HepG2 (cell line): Measurements from ENCODE around the gene RRBP1. TPM values are rescaled to one million over a fixed set of nuclear protein-coding genes. Genes with fewer than 3 reads are reported as not detected.

Source experiments
- ETV5 ChIP-seq: IDR thresholded peaks from 2 replicates; pipeline ENCODE4 v1.6.1; 2018; ENCODE audit warnings: missing biosample characterization, missing genetic modification reagents, inconsistent platforms, borderline replicate concordance
- FUBP1 ChIP-seq: sonication (generic); formaldehyde crosslinking; IDR thresholded peaks from 2 replicates; pipeline ENCODE4 v1.5.1; 2020; ENCODE audit warnings: missing genetic modification reagents, mild to moderate bottlenecking, borderline replicate concordance
- GTF3A ChIP-seq: sonication (generic); formaldehyde crosslinking; conservative IDR thresholded peaks from 2 replicates; pipeline ENCODE4 v1.4.0; 2020; ENCODE audit warnings: mild to moderate bottlenecking, missing genetic modification reagents
- HOXA9 ChIP-seq: sonication (generic); formaldehyde crosslinking; IDR thresholded peaks from 2 replicates; pipeline ENCODE4 v1.8.1; 2022; ENCODE audit warnings: missing genetic modification reagents, mild to moderate bottlenecking, moderate library complexity, borderline replicate concordance
- ISL2 ChIP-seq: sonication (generic); formaldehyde crosslinking; IDR thresholded peaks from 2 replicates; pipeline ENCODE4 v1.5.0; 2020; ENCODE audit warnings: missing genetic modification reagents
- PHB2 ChIP-seq: fragments of 450-650 bp; IDR thresholded peaks from 2 replicates; pipeline ENCODE4 v1.6.1; 2018; ENCODE audit not compliant: partially characterized antibody
- SNAPC4 ChIP-seq: sonication (generic); formaldehyde crosslinking; IDR thresholded peaks from 2 replicates; pipeline ENCODE4 v1.4.0; 2020; ENCODE audit warnings: mild to moderate bottlenecking, missing genetic modification reagents
- ZKSCAN8 ChIP-seq: IDR thresholded peaks from 2 replicates; pipeline ENCODE4 v1.6.1; 2016; ENCODE audit warnings: borderline replicate concordance, missing genetic modification reagents, missing compliant biosample characterization
- ZMYM4 ChIP-seq: sonication (generic); formaldehyde crosslinking; IDR thresholded peaks from 2 replicates; pipeline ENCODE4 v1.8.1; 2023; ENCODE audit warnings: mild to moderate bottlenecking, missing genetic modification reagents
- ZNF414 ChIP-seq: sonication (generic); formaldehyde crosslinking; IDR thresholded peaks from 2 replicates; pipeline ENCODE4 v1.5.0; 2020; ENCODE audit warnings: missing genetic modification reagents
- ZNF552 ChIP-seq: sonication (generic); formaldehyde crosslinking; IDR thresholded peaks from 2 replicates; pipeline ENCODE4 v1.9.0; 2022; ENCODE audit warnings: missing genetic modification reagents, mild to moderate bottlenecking, borderline replicate concordance
- ZNF644 ChIP-seq: IDR thresholded peaks from 2 replicates; pipeline ENCODE4 v1.6.1; 2016; ENCODE audit warnings: low read depth
- ZNF691 ChIP-seq: sonication (generic); formaldehyde crosslinking; IDR thresholded peaks from 2 replicates; pipeline ENCODE4 v1.4.0; 2020; ENCODE audit warnings: missing genetic modification reagents, low read depth, mild to moderate bottlenecking, borderline replicate concordance
- polyA plus RNA-seq, 8 experiments: library from polyadenylated mRNA; depleted of rRNA in 3 of 8; stranded (reverse) in 7 of 8; unstranded in 1 of 8; fragments of >200 nt; fragmentation: Illumina TruSeq in 4 of 8; extraction: Trizol in 4 of 8; gene quantifications; 2 replicates each; pipeline versions ENCODE4 v1.2.1 to v1.2.3, GENCODE V29; 2011 to 2016; ENCODE audit warnings: low read depth in 4 of 8, missing spikeins in 1 of 8, mixed read lengths in 1 of 8; ENCODE audit not compliant: insufficient read depth in 1 of 8
- total RNA-seq, 5 experiments: library from RNA; depleted of rRNA; stranded (reverse); fragments of >200 nt; fragmentation: Illumina TruSeq; extraction: Trizol; gene quantifications; 2 replicates each; pipeline ENCODE4 v1.2.3, GENCODE V29; 2016; ENCODE audit warnings: low read depth in 1 of 5
- TF ChIP-seq, protein P1 (sequence below): sonication (generic); formaldehyde crosslinking; IDR thresholded peaks from 2 replicates; pipeline ENCODE4 v1.8.1; 2023; ENCODE audit warnings: missing genetic modification reagents, inconsistent platforms, borderline replicate concordance
- TF ChIP-seq, protein P2 (sequence below), 2 experiments: sonication (generic) in 1 of 2; formaldehyde crosslinking in 1 of 2; IDR thresholded peaks; 2 replicates each; pipeline versions ENCODE4 v1.4.0 to v1.6.1; 2016 to 2020; ENCODE audit warnings: borderline replicate concordance in 1 of 2, low read depth in 1 of 2, mild to moderate bottlenecking in 1 of 2, missing genetic modification reagents in 1 of 2

Gene RRBP1
- total and polyA plus RNA-seq, 2 of the 13 experiments (the other 11 are each of a cell fraction or from before 2014, with no cell fraction given): 150 to 222 TPM

DNA sequence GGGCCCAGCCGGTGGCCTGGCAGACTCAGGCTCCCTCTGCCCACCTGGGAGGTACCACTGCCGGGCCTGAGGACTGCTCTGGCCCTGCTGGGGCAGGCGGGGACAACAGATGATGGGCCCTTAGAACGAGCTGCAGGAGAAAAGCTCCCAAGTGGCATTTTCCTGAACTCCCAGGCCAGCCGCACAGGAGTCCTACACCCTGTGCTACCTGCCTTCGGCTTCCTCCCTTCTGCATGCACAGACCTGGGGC lies 70.8 kb downstream of the RRBP1 start (continued):
- no peak for TF ChIP-seq FUBP1 (CRISPR knock-in tag)
- TF ChIP-seq ZKSCAN8 (CRISPR knock-in tag): no peak
- no peak for TF ChIP-seq ZNF552 (CRISPR knock-in tag)
- TF ChIP-seq SNAPC4: no peak
- no peak for TF ChIP-seq ZNF644 (CRISPR knock-in tag)
- TF ChIP-seq, protein P1, sequence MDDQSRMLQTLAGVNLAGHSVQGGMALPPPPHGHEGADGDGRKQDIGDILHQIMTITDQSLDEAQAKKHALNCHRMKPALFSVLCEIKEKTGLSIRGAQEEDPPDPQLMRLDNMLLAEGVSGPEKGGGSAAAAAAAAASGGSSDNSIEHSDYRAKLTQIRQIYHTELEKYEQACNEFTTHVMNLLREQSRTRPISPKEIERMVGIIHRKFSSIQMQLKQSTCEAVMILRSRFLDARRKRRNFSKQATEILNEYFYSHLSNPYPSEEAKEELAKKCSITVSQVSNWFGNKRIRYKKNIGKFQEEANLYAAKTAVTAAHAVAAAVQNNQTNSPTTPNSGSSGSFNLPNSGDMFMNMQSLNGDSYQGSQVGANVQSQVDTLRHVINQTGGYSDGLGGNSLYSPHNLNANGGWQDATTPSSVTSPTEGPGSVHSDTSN (CRISPR knock-in tag): no peak
- TF ChIP-seq ZNF691: peak; percentile 27; the same call in 1 of the 2 replicates
- TF ChIP-seq GTF3A (CRISPR knock-in tag): peak; percentile 69; the same call in 1 of the 2 replicates
- 0 out of 2 replicates have a peak, but pooled peaks have one; percentile 37 for TF ChIP-seq HOXA9
- TF ChIP-seq ISL2 (CRISPR knock-in tag): 0 out of 2 replicates have a peak, but pooled peaks have one; percentile 42
- TF ChIP-seq, protein P2, sequence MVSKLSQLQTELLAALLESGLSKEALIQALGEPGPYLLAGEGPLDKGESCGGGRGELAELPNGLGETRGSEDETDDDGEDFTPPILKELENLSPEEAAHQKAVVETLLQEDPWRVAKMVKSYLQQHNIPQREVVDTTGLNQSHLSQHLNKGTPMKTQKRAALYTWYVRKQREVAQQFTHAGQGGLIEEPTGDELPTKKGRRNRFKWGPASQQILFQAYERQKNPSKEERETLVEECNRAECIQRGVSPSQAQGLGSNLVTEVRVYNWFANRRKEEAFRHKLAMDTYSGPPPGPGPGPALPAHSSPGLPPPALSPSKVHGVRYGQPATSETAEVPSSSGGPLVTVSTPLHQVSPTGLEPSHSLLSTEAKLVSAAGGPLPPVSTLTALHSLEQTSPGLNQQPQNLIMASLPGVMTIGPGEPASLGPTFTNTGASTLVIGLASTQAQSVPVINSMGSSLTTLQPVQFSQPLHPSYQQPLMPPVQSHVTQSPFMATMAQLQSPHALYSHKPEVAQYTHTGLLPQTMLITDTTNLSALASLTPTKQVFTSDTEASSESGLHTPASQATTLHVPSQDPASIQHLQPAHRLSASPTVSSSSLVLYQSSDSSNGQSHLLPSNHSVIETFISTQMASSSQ (IDR thresholded peaks at IDR 0.05; ENCODE audit: low read depth): no peak
- TF ChIP-seq, protein P2 (CRISPR knock-in tag; IDR thresholded peaks at IDR 0.05; ENCODE audit: borderline replicate concordance): 0 out of 2 replicates have a peak, but pooled peaks have one; percentile 37
- TF ChIP-seq PHB2: no peak
- TF ChIP-seq ZNF414 (CRISPR knock-in tag): peak; percentile 51; the same call in 1 of the 2 replicates
- 0 out of 2 replicates have a peak, but pooled peaks have one; percentile 20 for TF ChIP-seq ZMYM4
- no peak for TF ChIP-seq ETV5 (CRISPR knock-in tag)
